Measurements from ENCODE around the gene SRSF4. TPM values are rescaled to one million over a fixed set of nuclear protein-coding genes. Genes with fewer than 3 reads are reported as not detected.
"Not testable (repeated sequence)": the region's sequence is repeated elsewhere in the genome, so short reads cannot be mapped to it uniquely, and the experiment has no call there.

The SRSF4 gene
- total RNA-seq, 2 donors from 2014 or later: 86.3 to 90.3 TPM

- Histone ChIP-seq H3K9ac (ENCODE audit: low read depth in 2 of 2, low read length in 2 of 2) (no peak overlapping the region), H3K4me3 (no peak overlapping the region), H3K27ac (no peak overlapping the region), H3K27me3 (no peaks in the 10 kb centered on the region), H3K36me3 (no peaks in the 10 kb centered on the region), H3K4me1 (no peaks in the 10 kb centered on the region), H3K9me3 (no peaks in the 10 kb centered on the region)
- intact Hi-C loops (cut with DNase I): no loop called here
- no peak for TF ChIP-seq CTCF (IDR thresholded peaks at IDR 0.05)
- DNase-seq: no peak
Observed at GRCh38 chr1:29224356-29224837, 42.7 kb upstream of the SRSF4 start.

DNA sequence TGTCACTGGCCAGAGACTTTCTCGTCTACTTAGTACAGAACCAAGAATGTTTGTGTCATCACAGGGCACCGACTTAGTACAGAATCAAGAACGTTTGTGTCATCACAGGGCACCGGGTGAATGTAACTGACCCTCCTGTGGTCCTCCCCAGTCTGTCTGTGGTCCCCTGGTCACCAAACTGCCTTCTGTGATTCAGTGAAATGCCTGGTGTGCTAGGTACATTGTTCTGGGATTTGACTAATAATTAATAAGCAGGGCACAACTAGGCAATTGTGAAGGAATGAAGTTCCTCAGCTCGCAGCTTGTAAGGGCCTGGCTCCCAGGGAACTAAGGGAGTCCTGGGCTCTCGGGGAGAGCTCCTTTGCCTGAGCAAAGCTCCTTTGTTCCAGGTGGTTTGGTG is 41.8 kb upstream of the SRSF4 start:
- Histone ChIP-seq H3K4me1 (no peaks in the 10 kb centered on the region), H3K9me3 (no peaks in the 10 kb centered on the region), H3K27ac (no peak overlapping the region), H3K36me3 (no peaks in the 10 kb centered on the region), H3K27me3 (no peaks in the 10 kb centered on the region), H3K4me3 (no peak overlapping the region), H3K9ac (ENCODE audit: low read depth in 2 of 2, low read length in 2 of 2) (no peak overlapping the region)
- no peak for TF ChIP-seq CTCF (IDR thresholded peaks at IDR 0.05)
- intact Hi-C loops (cut with DNase I): no loop called here
- DNase-seq: no peak

GRCh38 chr1:29222686-29223085 is 41.0 kb upstream of the SRSF4 start:
- Histone ChIP-seq H3K4me3 (no peak overlapping the region), H3K36me3 (no peaks in the 10 kb centered on the region), H3K27me3 (no peaks in the 10 kb centered on the region), H3K4me1 (no peaks in the 10 kb centered on the region), H3K9me3 (no peaks in the 10 kb centered on the region), H3K9ac (ENCODE audit: low read depth in 2 of 2, low read length in 2 of 2) (no peak overlapping the region), H3K27ac (no peak overlapping the region)
- DNase-seq: no peak
- intact Hi-C loops (cut with DNase I): no loop called here
- TF ChIP-seq CTCF (IDR thresholded peaks at IDR 0.05): no peak

GRCh38 chr1:29222260-29222659 is 40.6 kb upstream of the SRSF4 start:
- intact Hi-C loops (cut with DNase I); H3K36me3 ChIP-seq; H3K9me3 ChIP-seq; DNase-seq; H3K27ac ChIP-seq; H3K9ac ChIP-seq (ENCODE audit: low read depth in 2 of 2, low read length in 2 of 2); H3K4me3 ChIP-seq; H3K27me3 ChIP-seq; H3K4me1 ChIP-seq: not testable (repeated sequence)

DNA sequence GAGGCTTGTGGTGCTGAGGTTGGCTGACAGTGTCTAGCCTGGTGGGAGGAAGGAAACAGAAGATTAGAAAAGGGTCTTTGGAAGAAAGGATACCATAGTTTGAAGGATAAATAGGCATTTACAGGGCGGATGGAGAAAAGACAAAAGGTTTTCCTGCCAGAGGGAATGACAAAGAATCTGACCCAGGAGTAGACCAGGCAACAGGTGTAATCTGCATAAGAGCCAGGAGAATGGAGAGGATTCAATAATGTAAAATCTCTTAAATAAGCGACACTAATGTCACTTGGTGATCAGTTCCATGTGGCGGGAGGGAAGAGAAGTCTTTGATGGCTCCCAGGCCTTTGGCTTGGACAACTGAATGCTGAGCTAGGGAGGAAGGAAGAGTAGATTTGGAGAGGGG is 39.6 kb upstream of the SRSF4 start:
- no peak for TF ChIP-seq CTCF (IDR thresholded peaks at IDR 0.05)
- intact Hi-C loops (cut with DNase I): no loop called here

GRCh38 chr1:29218223-29218622 is 36.5 kb upstream of the SRSF4 start:
- H3K27me3 ChIP-seq: no peaks in the 10 kb centered on the region
- H3K27ac ChIP-seq: no peak overlapping the region
- H3K4me1 ChIP-seq: no peaks in the 10 kb centered on the region
- no peaks in the 10 kb centered on the region for H3K36me3 ChIP-seq
- intact Hi-C loops (cut with DNase I): no loop called here
- H3K9ac ChIP-seq (ENCODE audit: low read depth in 2 of 2, low read length in 2 of 2): no peak overlapping the region
- no peak for TF ChIP-seq CTCF (IDR thresholded peaks at IDR 0.05)
- DNase-seq: no peak
- H3K9me3 ChIP-seq: no peaks in the 10 kb centered on the region
- H3K4me3 ChIP-seq: no peak overlapping the region

More for the DNA sequence above, 39.6 kb upstream of the SRSF4 start:
- no peak overlapping the region for H3K27ac ChIP-seq
- no peaks in the 10 kb centered on the region for H3K9me3 ChIP-seq
- H3K27me3 ChIP-seq: no peaks in the 10 kb centered on the region
- H3K9ac ChIP-seq (ENCODE audit: low read depth in 2 of 2, low read length in 2 of 2): no peak overlapping the region
- H3K36me3 ChIP-seq: no peaks in the 10 kb centered on the region
- H3K4me3 ChIP-seq: no peak overlapping the region
- H3K4me1 ChIP-seq: no peaks in the 10 kb centered on the region
- DNase-seq: no peak

Data from colonic mucosa (tissue), 4 donors.